A549 (cell line): ENCODE measurements around the gene RIMOC1.

Experiments
- CHD4 ChIP-seq: fragments of 200-600 bp; sonication (generic); IDR thresholded peaks from 2 replicates; pipeline ENCODE4 v1.6.1; 2016; ENCODE audit warnings: antibody characterized with exemption, mild to moderate bottlenecking, borderline replicate concordance
- CTCF ChIP-seq: fragments of >200 bp; sonication (Bioruptor Twin); formaldehyde crosslinking; IDR thresholded peaks from 3 replicates; pipeline ENCODE4 v1.5.1; 2016
- E2F6 ChIP-seq: IDR thresholded peaks from 2 replicates; pipeline ENCODE4 v1.6.1; 2012; ENCODE audit warnings: low read depth, borderline replicate concordance
- EP300 ChIP-seq, 2 experiments: fragments of >200 bp; sonication (Bioruptor Twin); formaldehyde crosslinking; IDR thresholded peaks; 2 replicates in 1 of 2; 3 replicates in 1 of 2; pipeline ENCODE4 v1.6.1; 2016 to 2017
- JUNB ChIP-seq: fragments of >200 bp; sonication (Bioruptor Twin); formaldehyde crosslinking; IDR thresholded peaks from 2 replicates; pipeline ENCODE4 v1.6.1; 2016
- MAX ChIP-seq: IDR thresholded peaks from 2 replicates; pipeline ENCODE4 v1.6.1; 2012
- MAZ ChIP-seq: fragments of 150-350 bp; IDR thresholded peaks from 2 replicates; pipeline ENCODE4 v1.6.1; 2014; ENCODE audit warnings: antibody characterized with exemption, low read depth, low read length, borderline replicate concordance
- POLR2A ChIP-seq: IDR thresholded peaks from 2 replicates; pipeline ENCODE4 v1.6.1; 2012; ENCODE audit warnings: mild to moderate bottlenecking, low read length
- RCOR1 ChIP-seq: fragments of 150-350 bp; IDR thresholded peaks from 2 replicates; pipeline ENCODE4 v1.6.1; 2014; ENCODE audit warnings: antibody characterized with exemption, low read length, low read depth
- REST ChIP-seq: fragments of 200-600 bp; sonication (generic); IDR thresholded peaks from 2 replicates; pipeline ENCODE4 v1.6.1; 2016; ENCODE audit warnings: antibody characterized with exemption, mild to moderate bottlenecking, moderate library complexity
- RNF2 ChIP-seq: fragments of 200-600 bp; sonication (generic); IDR thresholded peaks from 2 replicates; pipeline ENCODE4 v1.6.1; 2016; ENCODE audit warnings: low read depth, mild to moderate bottlenecking, antibody characterized with exemption, moderate library complexity, borderline replicate concordance

GRCh38 chr5:41870627-41871048 is 33.5 kb upstream of the RIMOC1 start:
- TF ChIP-seq RCOR1 (no peak), CTCF (no peak), JUNB (no peak), POLR2A (no peak), MAX (no peak), EP300 (IDR thresholded peaks at IDR 0.05) (no peak), CHD4 (no peak), REST (no peak), MAZ (no peak), RNF2 (no peak), E2F6 (no peak)
